HL-60/S4 treated with retinoic acid at 250 ng/mL for 4 days and 3 days (cell line): ENCODE results near the gene CBFA2T3.

Experiments
- in situ Hi-C: fragments of 300-500 bp; cut with MboI; formaldehyde crosslinking; loops from 2 replicates; pipeline ENCODE4 v1.7.0; 2022; ENCODE audit warnings: low sequenced_read_pairs

CBFA2T3 gene

DNA sequence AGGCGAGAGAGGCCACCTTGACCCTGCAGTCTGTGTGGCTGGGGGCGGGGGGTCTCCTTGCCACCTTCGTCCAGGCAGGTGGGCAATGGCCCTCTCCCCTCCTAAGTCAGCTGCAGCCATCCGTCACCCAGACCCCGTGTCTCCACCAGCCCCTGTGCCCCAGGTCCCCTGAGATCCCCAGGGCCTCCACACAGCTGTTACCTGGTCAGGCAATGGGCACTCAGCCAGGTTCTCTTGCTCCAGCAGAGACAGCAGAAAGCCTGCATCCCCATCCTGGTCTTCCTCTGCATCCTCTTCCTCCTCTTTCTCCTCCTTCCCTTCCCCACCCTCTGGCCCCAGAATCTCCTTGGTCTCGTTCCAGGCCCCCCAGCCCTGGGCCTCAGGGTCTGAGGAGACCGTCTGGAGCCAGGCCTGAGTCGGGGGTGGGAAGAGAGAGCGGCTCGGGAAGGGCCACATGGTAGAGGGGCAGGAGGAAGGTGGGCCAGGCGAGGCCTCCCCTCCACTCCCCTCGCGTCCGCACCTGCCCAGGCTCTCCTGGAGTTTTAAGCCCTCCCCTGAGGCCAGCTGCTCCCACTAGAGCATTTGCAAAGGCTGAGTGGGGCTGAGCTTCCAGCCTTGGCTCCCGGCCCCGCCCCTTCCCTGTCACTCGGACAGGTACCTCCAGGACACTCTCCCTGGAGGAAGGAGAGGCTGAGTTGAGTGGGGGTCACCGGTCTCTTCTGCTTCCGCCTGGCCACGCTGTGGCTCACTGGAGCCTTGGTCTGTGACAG lies 110.7 kb downstream of the CBFA2T3 start, which contains the start of gene PABPN1L:
Gene PABPN1L (minus strand): TSS at position 510 of the 770 bp plus-strand sequence. CDS start 54 bp downstream, at position 456.
- in situ Hi-C loops = no loop called here

GRCh38 chr16:88865742-88866141 lies 111.3 kb downstream of the CBFA2T3 start:
- in situ Hi-C loops = no loop called here

- in situ Hi-C loops = no loop called here
These were observed 111.7 kb downstream of the CBFA2T3 start for GRCh38 chr16:88865310-88865709.

DNA sequence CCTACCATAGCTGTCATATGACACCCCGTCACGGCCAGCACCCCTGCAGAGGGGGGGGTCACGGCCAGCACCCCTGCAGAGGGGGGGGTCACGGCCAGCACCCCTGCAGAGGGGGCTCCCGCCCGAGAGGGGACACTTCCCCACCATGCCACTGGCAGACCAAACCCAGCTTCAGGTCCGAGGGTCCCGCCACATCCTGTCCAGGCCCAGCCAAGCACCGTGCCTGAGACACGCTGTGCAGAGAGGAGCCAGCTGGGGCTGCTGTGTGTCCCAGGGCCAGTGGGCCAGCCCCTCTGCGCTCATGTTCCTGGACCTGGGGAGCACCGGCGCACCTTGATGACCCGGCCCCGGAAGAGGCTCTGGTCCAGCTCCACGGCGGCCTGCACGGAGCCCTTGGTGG lies 112.5 kb downstream of the CBFA2T3 start:
- in situ Hi-C loops = no loop called here

DNA sequence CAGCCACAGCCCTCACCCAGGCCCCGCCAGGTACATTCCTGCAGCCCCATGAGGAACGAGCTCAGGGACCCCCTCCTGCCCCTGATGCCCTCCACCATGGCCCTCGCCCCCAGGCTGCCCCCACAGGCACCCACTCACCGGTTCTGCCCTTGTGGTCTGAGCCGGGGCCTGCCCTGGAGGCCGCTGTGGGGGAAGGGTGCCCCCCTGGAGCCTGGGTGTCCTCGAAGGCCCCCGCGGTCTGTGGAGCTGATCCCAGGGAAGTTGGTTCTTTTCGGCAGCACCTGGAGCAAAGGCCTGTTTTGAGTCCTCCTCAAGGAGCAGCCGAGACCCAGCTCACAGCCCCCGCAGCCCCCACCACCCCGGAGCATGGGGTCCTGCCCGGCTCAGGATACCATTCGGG lies 112.9 kb downstream of the CBFA2T3 start:
- in situ Hi-C loops = no loop called here

DNA sequence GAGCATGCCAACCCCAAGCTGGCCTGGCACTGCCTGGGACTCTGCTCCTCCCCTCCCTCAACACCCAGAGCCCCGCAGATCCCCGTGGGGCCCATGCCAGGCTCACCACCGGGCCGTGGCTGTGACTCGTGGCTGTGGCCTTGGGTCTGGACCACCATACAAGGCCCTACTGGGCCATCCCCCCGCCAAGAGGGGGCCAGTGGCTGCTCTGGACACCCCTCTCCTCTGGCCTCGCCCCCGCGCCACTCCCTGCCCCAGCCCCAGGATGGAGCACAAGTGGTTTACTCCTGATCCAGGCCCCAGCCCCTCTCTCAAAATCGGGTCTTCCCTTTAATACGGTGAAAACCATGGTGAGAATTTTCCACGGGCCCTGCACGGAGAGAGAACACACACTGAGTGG lies 113.6 kb downstream of the CBFA2T3 start:
- in situ Hi-C loops = no loop called here

- in situ Hi-C loops = no loop called here
These were observed 114.0 kb downstream of the CBFA2T3 start for GRCh38 chr16:88862968-88863367.

DNA sequence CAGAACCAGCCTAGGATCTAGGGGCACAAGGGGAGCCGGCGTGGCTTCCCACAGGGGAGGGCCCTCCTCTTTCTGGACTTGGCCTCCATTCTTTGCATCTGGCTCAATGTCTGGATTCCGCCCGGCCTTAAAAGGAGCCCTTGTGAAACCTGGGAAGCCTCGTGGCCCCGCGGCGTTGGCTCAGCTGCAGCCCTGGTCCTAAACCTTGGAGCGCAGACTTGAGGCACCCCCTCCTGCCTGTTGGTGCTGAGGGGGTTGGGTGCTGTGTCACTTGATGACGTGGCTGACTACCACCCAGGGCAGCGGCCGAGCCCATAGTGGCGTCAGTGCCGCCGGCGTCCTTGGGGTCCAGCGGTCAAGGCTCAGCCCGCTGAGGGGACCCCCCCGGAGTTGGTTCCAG lies 115.6 kb downstream of the CBFA2T3 start:
- in situ Hi-C loops = no loop called here

DNA sequence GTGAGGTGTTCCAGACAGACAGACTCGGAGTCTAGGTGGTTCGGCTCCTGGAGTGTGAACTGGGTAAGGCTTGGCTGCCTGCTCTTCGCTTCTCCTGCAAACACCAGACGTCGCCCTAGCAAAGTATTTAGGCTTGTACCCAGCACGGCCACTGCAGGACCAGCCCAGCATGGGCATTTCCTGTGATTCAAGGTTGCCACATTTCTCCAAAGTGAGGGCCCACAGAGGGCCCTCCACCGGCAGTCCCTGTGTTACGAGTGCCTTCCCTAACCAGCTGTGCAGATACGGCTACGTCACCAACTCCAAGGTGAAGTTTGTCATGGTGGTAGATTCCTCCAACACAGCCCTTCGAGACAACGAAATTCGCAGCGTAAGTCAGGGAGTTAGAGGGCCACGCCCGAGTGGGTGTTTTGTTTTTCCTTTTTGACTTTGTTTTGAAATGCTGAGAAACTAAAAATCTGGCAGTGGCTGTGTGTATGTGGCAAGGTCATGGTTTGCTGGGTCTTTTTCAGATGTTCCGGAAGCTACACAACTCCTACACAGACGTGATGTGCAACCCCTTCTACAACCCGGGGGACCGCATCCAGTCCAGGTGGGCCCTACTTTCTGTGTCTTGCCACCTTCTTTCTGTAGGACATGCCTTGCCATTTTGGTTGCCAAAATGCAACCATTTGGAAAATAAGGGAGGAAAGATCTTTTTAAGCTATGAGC lies 117.5 kb downstream of the CBFA2T3 start:
- in situ Hi-C loops = no loop called here

DNA sequence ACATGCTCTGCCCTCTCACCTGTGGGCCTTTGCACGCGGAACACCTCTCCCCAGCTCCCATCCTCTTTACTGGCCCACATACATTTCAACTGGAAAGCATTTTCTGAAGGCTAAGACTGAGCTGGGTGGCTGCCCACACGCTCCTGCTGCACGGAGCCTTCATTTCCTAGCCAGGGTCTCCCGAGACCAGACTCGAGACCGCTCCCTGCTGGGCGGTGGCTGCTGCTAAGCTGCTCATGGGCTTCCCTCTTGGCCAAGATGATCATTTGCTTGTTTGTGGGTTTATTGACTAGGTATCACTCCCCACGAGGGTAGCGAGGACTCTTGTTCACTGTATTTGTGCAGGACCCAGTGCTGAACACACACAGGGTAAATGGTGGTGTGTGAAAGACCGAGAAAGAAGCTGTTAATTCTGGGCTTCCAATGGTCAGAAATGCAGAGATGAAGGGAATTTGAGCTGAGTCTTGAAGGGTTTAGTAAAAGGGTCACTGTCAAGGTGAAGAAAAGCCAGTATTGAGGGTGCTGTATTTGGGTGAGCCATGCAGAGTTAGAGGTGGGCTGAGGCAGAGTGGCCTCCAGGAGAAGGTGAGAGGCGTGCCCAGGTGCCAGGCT lies 119.2 kb downstream of the CBFA2T3 start:
- in situ Hi-C loops = no loop called here

DNA sequence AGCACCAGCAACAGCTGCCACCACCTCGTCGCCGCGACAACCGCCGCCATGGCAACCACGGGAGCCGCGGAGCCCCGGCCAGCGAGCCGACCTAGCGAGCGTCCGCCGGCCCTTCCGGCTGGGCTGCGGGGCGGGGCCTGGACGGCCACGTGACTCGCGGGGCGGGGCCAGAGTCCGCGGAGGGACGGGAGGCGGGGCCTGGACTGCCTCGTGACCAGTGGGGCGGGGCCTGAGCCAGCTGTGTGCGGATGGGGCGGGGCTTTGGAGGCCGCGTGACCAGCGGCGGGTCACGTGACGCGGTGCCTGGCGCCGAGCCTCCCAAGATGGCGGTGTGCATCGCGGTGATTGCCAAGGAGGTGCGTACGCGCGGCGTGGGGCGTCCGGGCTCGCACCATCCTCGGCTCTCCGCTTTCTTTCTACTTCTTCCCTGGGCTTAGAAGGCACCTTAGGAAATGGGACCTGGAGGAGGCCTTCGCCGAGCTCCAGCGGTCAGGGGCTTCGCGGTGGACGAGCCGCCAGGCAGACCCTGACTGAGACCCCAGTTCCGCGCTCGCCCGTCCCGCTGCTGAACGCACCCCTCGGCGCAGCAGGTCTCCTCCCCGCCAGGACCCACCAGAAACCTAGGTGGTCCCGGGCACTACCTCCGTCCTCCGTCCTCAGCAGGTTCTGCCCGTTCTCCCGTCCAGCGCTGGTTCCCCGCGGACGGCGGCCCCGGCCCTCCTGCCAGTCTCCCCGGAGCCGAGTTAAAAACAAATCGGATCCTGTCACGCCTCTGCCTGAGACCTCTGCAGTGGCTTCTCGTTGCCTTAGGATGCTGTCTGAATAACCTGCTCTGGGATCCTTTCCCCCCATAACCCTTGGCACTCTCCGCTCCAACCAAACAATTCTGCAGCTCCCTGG lies 119.9 kb downstream of the CBFA2T3 start, which contains the start of the genes GALNS and TRAPPC2L:
Gene GALNS (minus strand): TSS at position 120 of the 900 bp plus-strand sequence. CDS start 70 bp downstream, at position 50.
Gene TRAPPC2L (plus strand): TSS at position 300 of the 900 bp plus-strand sequence. CDS start 24 bp downstream, at position 324.
- in situ Hi-C loops = no loop called here

DNA sequence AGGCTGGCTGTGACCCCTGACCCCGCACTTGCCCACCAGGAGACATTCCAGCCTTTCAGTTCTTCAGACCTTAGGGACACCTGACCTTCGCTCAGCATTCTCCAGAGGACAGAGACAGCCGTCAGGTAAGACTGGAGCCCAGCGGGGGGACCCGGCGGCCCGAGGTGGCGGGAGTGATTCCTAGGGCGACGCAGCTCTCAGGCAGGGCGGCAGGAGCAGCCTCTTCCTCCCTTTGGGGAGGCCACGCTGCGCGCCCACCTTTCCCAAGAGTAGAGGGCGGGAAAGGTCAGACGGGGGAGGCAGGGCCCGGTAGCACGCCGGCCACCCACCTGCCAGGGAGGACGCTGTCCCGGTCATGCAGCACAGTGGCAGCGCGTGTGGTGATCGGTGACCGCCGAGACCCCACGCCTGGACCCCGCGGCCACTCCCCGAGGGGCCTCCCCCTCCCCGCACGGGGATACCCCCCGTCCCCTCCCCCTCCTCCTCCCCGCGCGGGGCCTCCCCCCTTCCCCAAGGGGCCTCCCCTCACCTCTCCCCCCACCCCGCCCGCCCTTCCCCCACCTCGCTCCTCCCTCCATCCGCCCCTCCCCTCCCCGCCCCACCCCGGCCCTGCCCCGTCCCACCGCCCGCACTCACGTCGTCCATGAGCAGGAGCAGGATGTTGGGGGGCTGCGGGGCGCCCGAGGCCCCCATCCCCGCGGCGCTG lies 120.7 kb downstream of the CBFA2T3 start:
- in situ Hi-C loops = no loop called here

GRCh38 chr16:88855736-88856121 lies 121.3 kb downstream of the CBFA2T3 start:
- in situ Hi-C loops = no loop called here

GRCh38 chr16:88855176-88855575 lies 121.8 kb downstream of the CBFA2T3 start:
- in situ Hi-C loops = no loop called here

- in situ Hi-C loops = no loop called here
These were observed 122.5 kb downstream of the CBFA2T3 start for GRCh38 chr16:88854306-88855111.

- in situ Hi-C loops = no loop called here
These were observed 123.6 kb downstream of the CBFA2T3 start for GRCh38 chr16:88853325-88853941.

- in situ Hi-C loops = no loop called here
These were observed 125.4 kb downstream of the CBFA2T3 start for GRCh38 chr16:88851616-88852015.

DNA sequence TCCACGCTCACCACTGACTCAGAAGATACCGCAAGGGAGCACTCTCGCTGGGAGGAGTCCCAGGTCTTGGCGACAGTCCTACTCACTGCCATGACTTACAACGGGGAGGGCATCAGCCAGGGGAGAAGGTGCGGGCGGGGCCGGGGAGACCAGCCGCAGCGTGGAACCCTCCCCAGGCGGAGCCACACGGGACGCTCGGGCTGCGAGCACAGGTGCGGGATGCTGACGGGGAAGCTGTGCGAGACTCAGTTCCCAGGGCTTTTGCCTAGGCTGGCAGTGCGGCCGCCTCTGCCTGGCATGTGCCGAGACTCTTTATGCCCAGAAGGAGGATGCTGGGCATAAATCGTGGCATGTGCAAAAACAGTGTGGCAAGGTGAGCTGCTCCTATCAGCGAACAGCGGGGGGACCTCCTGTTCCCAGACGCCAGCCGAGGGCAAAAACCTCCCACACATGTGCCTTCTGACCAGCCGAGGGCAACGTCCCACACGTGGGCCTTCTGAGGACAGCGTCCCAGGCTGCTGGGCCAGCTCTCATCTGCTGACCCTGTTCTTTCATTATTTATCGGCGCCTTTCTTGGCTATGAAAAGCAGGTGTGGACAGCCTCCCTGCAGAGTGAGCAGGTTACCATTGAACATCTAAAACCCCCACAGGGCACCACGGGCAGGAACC lies 126.3 kb downstream of the CBFA2T3 start:
- in situ Hi-C loops = no loop called here
